Retina (tissue), 1 donor: ENCODE results near the gene SLC25A17.
"Not testable (repeated sequence)": the region's sequence is repeated elsewhere in the genome, so short reads cannot be mapped to it uniquely, and the experiment has no call there.

Experiments
- DNase-seq: peaks from one replicate; pipeline ENCODE4 v3.0.0-alpha.2; 2016

The SLC25A17 gene

GRCh38 chr22:40818192-40818746 lies 877 bp downstream of the SLC25A17 start:
- no peak for DNase-seq

- no peak for DNase-seq
Measured at GRCh38 chr22:40817737-40818136, 1.4 kb downstream of the SLC25A17 start.

- DNase-seq = no peak
Measured at GRCh38 chr22:40813912-40814315, 5.2 kb downstream of the SLC25A17 start.

GRCh38 chr22:40808018-40808841 lies 10.9 kb downstream of the SLC25A17 start:
- DNase-seq = no peak

DNA sequence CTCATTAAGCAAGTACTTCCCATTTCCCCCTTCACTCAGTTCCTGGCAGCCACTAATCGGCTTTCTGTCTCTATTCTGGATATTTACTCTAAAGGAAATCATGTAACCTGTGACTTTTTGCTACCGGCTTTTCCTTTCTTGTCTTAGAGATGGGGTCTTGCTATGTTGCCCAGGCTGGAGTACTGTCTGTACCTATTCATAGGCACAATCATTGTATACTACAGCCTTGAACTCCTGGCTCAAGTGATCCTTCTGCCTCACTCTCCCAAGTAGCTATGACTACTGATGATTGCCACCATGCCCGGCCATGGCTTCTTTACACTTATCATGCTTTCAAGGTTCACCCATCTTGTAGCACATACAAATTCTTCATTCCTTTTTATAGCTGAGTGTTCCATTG lies 12.4 kb downstream of the SLC25A17 start:
- DNase-seq = no peak

- no peak for DNase-seq
Measured at GRCh38 chr22:40805699-40806203, 13.4 kb downstream of the SLC25A17 start.

GRCh38 chr22:40805239-40805638 lies 13.9 kb downstream of the SLC25A17 start:
- DNase-seq = no peak

DNA sequence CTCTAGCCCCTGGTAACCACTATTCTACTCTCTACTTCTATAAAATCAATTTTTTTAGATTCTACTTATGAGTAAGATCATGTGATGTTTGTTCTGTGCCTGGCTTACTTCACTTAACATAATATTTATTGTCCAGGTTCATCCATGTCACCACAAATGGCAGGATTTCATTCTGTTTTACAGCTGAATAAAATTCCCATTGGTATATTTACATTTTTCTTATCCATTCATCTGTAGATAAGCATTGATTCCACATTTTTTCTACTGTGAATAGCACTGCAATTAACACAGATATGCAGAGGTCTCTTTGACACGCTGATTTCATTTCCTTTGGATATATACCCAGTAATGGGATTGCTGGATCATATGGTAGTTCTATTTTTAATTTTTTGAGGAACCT lies 15.8 kb downstream of the SLC25A17 start:
- no peak for DNase-seq

- DNase-seq = no peak
Measured at GRCh38 chr22:40799008-40799407, 20.1 kb downstream of the SLC25A17 start.

- DNase-seq = no peak
Measured at GRCh38 chr22:40797427-40797826, 21.7 kb downstream of the SLC25A17 start.

DNA sequence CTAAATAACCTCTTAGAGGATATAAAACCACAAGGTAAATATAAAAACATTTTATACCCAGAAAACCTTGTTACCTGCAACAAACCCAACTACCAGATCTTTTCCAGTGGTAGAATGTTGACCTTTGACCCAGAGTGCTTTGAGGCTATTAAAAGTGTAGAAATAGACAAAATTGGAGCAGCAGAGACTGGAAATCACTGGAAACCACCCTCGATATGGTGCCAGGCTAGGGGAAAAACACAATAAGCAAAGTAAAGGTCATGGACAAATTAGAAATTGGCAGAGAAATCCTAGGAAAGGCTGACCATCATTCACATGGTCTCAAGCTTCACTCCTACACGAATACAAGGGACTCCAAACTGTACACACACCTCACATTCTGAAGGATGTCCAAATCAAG lies 26.7 kb downstream of the SLC25A17 start:
- DNase-seq = no peak

DNA sequence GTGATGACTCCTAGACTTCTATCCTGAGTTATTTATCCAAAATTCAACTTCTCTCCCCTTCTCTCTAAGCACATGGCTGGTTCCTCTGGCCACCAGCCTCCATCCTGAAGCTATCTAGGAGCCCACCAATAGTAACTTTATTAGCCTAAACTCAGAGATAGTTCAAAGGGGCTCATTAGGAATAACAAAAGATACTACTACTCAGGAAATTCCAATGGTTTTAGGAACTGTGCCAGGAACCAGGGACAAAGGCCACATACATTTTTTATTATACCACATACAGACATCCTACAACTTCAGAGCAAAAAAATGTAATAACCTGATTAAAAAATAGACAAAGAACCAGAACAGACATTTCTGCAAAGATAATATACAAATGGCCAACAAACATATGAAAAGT lies 27.9 kb downstream of the SLC25A17 start:
- no peak for DNase-seq

GRCh38 chr22:40789131-40789530 lies 30.0 kb downstream of the SLC25A17 start:
- no peak for DNase-seq

GRCh38 chr22:40782521-40782920 lies 36.6 kb downstream of the SLC25A17 start:
- no peak for DNase-seq

GRCh38 chr22:40781749-40782148 lies 37.4 kb downstream of the SLC25A17 start:
- DNase-seq = not testable (repeated sequence)

- no peak for DNase-seq
Measured at GRCh38 chr22:40769761-40770160, 49.4 kb downstream of the SLC25A17 start.

GRCh38 chr22:40768206-40768605 lies 50.9 kb downstream of the SLC25A17 start:
- no peak for DNase-seq

DNA sequence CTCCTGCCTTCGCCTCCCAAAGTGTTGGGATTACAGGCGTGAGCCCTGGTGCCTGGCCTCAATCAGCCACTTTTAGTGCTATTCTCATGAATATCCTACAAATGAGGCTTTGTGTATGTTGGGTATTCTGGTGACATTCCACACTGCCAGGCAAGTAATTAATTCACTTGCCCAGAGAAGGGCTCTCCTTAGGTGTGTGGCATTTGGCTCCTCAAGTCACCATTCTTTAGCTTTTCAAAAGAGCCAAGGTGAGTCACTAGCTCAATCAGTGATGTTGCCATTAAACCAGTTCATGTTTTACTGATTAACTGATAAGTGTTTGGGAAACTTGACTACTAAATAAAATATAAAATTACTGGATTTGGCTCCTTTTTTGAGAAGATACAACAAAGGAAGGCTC lies 52.2 kb downstream of the SLC25A17 start:
- DNase-seq = no peak

DNA sequence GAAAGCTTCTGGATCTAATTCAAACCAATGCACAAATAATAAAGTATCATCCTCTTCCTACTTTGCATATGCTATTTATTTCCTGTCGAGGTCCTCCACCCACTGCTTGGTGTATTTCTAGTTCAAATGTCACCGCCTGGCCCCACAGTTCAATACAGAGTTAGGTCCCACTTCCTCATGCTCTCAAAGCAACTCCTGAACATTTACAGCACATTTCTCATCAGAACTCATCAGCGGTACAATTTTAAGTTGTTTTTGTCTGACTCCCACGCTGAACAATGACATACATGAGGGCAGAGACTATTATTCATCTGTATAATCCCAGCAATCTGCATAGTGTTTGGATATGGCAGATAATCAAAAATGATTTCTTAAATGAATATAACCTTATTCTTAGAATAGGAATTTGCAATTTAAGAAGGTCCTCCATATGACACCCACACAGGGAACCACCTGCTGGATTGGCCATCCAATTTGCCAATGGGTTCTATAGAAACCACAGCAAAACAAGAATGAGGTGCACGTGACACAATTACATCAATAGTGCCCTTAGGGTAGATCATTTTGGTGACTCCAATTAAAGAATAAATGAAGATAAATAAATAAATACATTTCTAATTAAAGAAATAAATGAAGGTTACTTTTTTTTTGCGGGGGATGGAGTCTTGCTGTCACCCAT lies 54.2 kb downstream of the SLC25A17 start:
- DNase-seq = no peak

- no peak for DNase-seq
Measured at GRCh38 chr22:40759294-40759840, 59.8 kb downstream of the SLC25A17 start.

DNA sequence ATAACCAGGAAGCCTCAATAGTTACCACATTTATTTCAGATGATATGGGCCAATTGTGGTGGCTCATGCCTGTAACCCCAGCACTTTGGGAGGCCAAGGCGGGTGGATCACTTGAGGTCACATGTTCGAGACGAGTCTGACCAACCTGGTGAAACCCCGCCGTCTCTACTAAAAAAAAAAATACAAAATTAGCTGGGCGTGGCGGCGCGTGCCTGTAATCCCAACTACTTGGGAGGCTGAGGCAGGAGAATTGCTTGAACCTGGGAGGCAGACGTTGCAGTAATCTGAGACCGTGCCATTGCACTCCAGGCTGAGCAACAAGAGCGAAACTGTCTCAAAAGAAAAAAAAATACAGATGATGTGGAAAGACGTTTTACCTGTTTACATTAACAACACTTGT lies 60.3 kb downstream of the SLC25A17 start:
- DNase-seq = not testable (repeated sequence)

DNA sequence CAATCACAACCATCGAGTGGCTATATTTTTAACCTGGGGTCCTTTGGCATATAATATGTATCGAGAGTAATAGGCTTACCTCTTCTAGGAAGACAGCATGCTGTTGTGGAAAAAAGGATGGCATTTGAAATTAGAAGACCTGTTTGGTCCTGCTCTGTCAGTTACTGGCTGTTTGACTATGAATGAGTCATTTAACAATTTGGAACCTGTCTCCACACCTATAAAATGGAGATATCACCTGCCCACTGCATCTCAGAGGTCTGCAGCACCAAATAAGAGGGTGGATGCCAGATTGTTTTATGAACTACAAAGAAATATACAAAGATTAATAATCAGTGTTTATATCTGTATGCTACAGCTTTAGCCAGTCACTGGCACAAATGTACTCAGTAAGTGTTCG lies 60.8 kb downstream of the SLC25A17 start:
- DNase-seq = no peak

GRCh38 chr22:40757071-40757470 lies 62.1 kb downstream of the SLC25A17 start:
- DNase-seq = no peak

- DNase-seq = no peak
Measured at GRCh38 chr22:40753114-40753513, 66.0 kb downstream of the SLC25A17 start.
